ENCODE data around the gene SQOR.
A peak's percentile ranks its signal among the peaks of the same experiment; 100 is the strongest.

Gene SQOR

DNA sequence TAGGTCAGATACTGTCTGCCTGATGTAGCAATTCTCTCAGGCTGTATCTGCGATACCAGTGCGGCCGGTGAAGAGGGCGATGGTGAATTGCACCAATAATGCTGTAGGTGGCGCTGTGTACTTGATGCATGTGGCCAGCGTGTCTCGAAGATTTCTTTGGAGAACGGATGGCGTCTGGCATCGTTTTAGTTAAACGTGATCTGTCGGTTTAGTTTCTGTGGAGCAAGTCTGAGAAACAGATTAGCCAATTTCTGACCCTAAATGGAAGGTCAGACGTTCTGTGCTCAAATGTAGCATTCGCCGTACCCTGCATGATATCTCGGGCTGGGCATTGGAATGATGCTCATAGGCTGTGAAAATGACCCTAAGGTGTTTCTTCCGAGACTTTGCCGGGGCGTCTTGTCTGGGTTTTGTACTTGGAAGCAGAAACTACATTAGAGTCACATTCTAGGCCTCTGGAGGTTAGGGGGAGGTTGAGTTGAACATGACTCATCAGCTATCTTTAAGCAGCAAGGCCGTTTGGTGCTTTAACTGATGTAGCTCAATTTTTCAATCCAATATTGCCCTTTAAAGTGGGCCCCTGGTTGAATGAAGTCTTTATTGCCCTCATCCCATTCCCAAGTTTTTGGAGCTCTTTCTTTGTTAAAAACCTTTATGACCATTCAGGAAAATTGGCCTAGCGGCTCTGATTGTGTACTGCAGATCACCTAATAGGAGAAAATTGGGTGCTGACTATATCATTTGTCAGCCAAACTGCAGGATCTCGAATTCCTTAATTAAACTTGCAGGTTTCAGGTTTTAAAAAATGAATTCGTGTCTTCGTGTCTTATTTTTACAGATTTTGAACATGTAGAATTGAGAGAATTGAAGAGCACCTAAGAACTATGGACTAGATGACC is 80.0 kb downstream of the SQOR start:
- DNase-seq, result peak in 1 of 2 experiments; percentile 35

DNA sequence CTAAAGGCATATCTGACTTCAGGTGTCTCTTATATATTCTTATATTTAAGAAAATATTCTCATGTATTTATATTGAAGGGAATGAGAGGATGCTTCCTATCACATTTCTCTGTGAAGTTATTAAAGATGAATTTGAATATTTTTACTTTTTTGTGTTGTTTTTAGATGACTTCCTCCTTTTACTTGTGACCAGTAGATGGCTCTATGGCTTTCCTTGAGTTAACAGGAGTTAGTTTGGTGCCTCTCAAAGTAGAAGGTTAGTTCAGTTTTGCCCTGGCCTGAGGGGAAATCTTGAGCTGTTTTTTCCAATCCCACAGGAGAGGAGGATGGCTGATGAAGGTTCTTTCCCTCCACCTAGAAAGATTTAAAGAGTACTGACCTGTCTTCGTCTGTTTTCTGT is 80.7 kb downstream of the SQOR start:
- DNase-seq, result no peak

- no peak for DNase-seq
These were observed 84.7 kb downstream of the SQOR start for GRCh38 chr15:45719490-45719889.

DNA sequence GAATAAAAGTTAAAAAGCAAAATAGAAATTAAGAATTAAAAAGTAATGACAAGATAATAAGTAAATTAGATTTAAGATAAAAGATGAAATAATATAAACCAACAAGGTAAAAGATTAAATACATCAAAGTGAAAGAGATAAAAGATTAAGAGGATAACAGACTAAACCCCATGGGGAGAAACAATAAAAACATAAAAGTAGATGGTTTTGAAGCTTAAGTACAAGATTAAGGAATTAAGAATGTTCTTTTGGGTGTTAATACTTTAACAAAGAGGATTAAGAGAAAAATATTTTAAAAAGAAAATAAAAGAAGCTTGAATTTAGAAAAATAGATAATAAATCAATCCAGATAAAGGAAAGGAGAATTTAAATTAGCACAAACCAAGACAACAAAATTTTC is 85.4 kb downstream of the SQOR start:
- DNase-seq, result no peak

DNA sequence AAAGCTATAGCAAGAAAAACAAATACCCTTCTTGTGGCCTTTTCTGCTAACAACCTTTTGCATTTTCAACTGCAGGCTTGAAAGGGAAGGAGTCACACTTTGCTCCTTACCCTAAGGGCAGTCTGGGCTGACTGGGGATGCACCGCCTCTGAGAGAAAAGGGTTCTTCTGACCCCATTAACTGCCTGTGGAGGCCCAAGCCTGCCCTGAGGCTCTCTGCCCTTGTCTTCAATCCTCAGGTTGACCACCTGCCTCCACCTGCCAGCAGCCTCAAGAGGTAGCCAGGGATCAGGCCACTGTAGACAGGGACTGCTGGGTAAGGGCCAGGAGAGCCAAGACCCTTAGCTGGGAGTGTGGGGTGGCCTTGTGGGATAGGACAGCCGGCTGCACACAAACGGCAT is 93.8 kb downstream of the SQOR start:
- DNase-seq, result no peak

DNA sequence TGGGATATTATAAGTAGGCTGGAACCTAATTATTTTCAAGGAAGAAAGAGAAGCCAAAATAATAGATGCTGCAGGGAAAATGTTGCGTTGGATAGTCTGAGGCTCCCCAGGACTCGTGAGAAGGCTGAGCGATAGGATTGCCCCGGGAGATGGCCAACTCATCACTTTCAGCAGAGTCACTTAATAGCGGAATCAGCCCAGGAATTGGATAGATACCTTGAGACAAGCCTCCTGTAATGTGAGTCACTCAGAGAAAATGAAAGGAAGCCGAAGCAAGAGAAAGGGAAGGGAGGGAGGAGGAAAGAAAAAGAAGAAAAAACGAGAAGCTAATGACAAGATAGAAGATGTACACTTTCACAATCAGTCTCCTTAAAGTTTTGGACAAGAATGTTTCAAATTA is 94.3 kb downstream of the SQOR start:
- DNase-seq, result no peak

GRCh38 chr15:45731343-45731742 is 96.5 kb downstream of the SQOR start:
- no peak for DNase-seq

GRCh38 chr15:45732662-45733061 is 97.8 kb downstream of the SQOR start:
- DNase-seq, result no peak

DNA sequence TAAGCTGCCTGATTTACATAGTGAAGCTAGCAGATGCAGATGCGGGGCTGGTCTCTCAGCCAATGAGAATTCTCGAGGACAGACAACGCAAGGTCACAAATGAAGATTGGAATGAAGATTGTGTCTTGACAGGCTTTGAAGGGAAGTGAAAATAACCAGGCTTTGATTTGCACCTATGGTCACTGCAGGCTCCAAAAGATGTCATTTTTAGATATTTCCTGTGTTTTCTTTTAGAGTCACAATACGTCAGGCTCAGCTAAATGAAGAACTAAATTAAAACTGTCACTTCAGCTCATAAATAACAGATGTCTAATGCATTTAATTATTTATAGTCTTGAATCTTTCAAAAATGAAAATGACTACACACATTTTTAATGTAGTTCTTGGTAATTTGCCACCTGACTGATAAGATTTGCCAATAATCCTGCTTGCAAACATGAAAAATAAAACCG is 99.5 kb downstream of the SQOR start:
- no peak for DNase-seq

Measured in NCI-H1930 (cell line).